NOMO-1 treated with dmso at 0.1 percent for 144 hours (cell line): ENCODE data around the gene KARS1.

ENCODE experiments used
- DNase-seq: peaks from one replicate; lab custom pipeline; 2025; ENCODE audit not compliant: unreplicated experiment; lab: John Stamatoyannopoulos, UW

KARS1 gene

GRCh38 chr16:75588716-75589115 is 58.7 kb downstream of the KARS1 start:
- DNase-seq = no peak

GRCh38 chr16:75584108-75584507 is 63.4 kb downstream of the KARS1 start:
- DNase-seq = peak; percentile 19

GRCh38 chr16:75579281-75579834 is 68.1 kb downstream of the KARS1 start:
- DNase-seq = peak; percentile 31

- no peak for DNase-seq
Measured at GRCh38 chr16:75578725-75579124, 68.7 kb downstream of the KARS1 start.

- DNase-seq = no peak
Measured at GRCh38 chr16:75578212-75578611, 69.3 kb downstream of the KARS1 start.
